Hepatocyte (in vitro differentiated cells): ENCODE measurements around the gene SLC17A7. TPM values are rescaled to one million over a fixed set of nuclear protein-coding genes. Genes with fewer than 3 reads are reported as not detected.

Experiments
- DNase-seq: peaks from one replicate; pipeline ENCODE4 v3.0.0-alpha.2; 2016; ENCODE audit warnings: low spot score
- H2AFZ ChIP-seq: fragments of 200-600 bp; sonication (generic); 2 replicates; pipeline ENCODE4 v1.6.0; 2016; ENCODE audit warnings: antibody characterized with exemption, mild to moderate bottlenecking
- H3K27ac ChIP-seq: fragments of 200-600 bp; sonication (generic); 2 replicates; pipeline ENCODE4 v1.5.1; 2016; ENCODE audit warnings: mild to moderate bottlenecking
- H3K27me3 ChIP-seq: fragments of 200-600 bp; sonication (generic); 2 replicates; pipeline ENCODE4 v1.6.1; 2016
- H3K36me3 ChIP-seq: fragments of 200-600 bp; sonication (generic); replicated peaks from 2 replicates; pipeline ENCODE4 v1.5.1; 2016; ENCODE audit warnings: low read depth; ENCODE audit not compliant: insufficient read depth
- H3K4me1 ChIP-seq: fragments of 200-600 bp; sonication (generic); 2 replicates; pipeline ENCODE4 v1.5.1; 2016; ENCODE audit warnings: mild to moderate bottlenecking, moderate library complexity; ENCODE audit not compliant: insufficient read depth
- H3K4me2 ChIP-seq: fragments of 200-600 bp; sonication (generic); 2 replicates; pipeline ENCODE4 v1.6.0; 2016
- H3K4me3 ChIP-seq: fragments of 200-600 bp; sonication (generic); 2 replicates; pipeline ENCODE4 v1.5.1; 2016; ENCODE audit warnings: mild to moderate bottlenecking
- H3K79me2 ChIP-seq: fragments of 200-600 bp; sonication (generic); 2 replicates; pipeline ENCODE4 v1.6.0; 2017; ENCODE audit warnings: mild to moderate bottlenecking
- H3K9me2 ChIP-seq: fragments of 200-600 bp; sonication (generic); replicated peaks from 2 replicates; pipeline ENCODE4 v1.6.0; 2017; ENCODE audit warnings: mild to moderate bottlenecking; ENCODE audit not compliant: insufficient read depth
- H3K9me3 ChIP-seq: fragments of 200-600 bp; sonication (generic); 2 replicates; pipeline ENCODE4 v1.5.1; 2016; ENCODE audit warnings: low read depth, mild to moderate bottlenecking
- H4K20me1 ChIP-seq: fragments of 200-600 bp; sonication (generic); 2 replicates; pipeline ENCODE4 v1.6.0; 2016; ENCODE audit warnings: mild to moderate bottlenecking; ENCODE audit not compliant: insufficient read depth, poor library complexity, severe bottlenecking
- EZH2 ChIP-seq: fragments of 200-600 bp; sonication (generic); IDR thresholded peaks from 2 replicates; pipeline ENCODE4 v1.6.1; 2016; ENCODE audit warnings: antibody characterized with exemption, mild to moderate bottlenecking, borderline replicate concordance
- EZH2phosphoT487 ChIP-seq: fragments of 200-600 bp; sonication (generic); IDR thresholded peaks from one replicate; pipeline ENCODE4 v1.6.1; 2018; ENCODE audit warnings: antibody characterized with exemption, mild to moderate bottlenecking, low read depth, moderate library complexity; ENCODE audit not compliant: unreplicated experiment, severe bottlenecking
- WGBS: methylation state at CpG from one replicate; pipeline ENCODE4 v1.1.6; 2016; ENCODE audit warnings: low lambda C conversion rate; ENCODE audit errors: missing lambda C conversion rate; 5-methylcytosine and 5-hydroxymethylcytosine counted together
- polyA plus RNA-seq: library from polyadenylated mRNA; unstranded; fragments of >200 nt; fragmentation: Nextera tagmentation; extraction: Ambion mirVana; gene quantifications from 2 replicates; pipeline ENCODE4 v1.2.1, GENCODE V29; 2016
- total RNA-seq: library from RNA; depleted of rRNA; stranded (reverse); fragments of >200 nt; gene quantifications from 2 replicates; pipeline ENCODE4 v1.2.3, GENCODE V29; 2014
- TF ChIP-seq, protein P1 (sequence below): fragments of 200-600 bp; sonication (generic); IDR thresholded peaks from 2 replicates; pipeline ENCODE4 v1.5.1; 2016; ENCODE audit warnings: antibody characterized with exemption, mild to moderate bottlenecking; ENCODE audit not compliant: poor library complexity

Gene SLC17A7
- total and polyA plus RNA-seq, 2 experiments from 2014 or later, result 0.13 to 0.51 TPM

GRCh38 chr19:49459388-49459787, 18.1 kb upstream of the SLC17A7 start:
- no peak overlapping the region for H3K4me2 ChIP-seq

DNA sequence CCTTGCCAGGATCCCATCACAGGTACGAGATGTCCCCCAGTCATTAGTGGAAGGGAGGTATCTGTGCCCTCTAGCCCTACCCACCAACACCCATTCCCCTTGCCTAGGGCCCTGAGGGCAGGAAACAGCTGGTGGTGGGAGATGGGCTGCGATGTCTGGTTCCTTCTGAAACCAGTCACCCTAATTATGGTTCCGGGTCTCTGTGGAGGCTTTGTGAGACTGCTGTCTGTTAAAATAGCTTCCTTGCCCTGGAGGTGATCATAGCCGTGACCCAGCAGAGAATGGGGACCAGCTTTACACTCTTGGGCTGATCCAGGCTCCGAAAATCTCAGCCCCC, 17.2 kb upstream of the SLC17A7 start:
- 88% methylated on average over 5 of the region's 5 CpGs for WGBS
- Histone ChIP-seq H3K9me3 (no peaks in the 10 kb centered on the region), H4K20me1 (no peaks in the 10 kb centered on the region), H3K79me2 (peaks cover 11% of the 10 kb centered on the region), H3K27ac (peak overlapping the region; percentile 37), H3K4me3 (no peak overlapping the region), H3K4me2 (no peak overlapping the region), H3K9me2 (no peaks in the 10 kb centered on the region), H3K4me1 (peaks cover 7% of the 10 kb centered on the region), H3K36me3 (peaks cover 2% of the 10 kb centered on the region), H3K27me3 (no peaks in the 10 kb centered on the region), H2AFZ (no peak overlapping the region)
- TF ChIP-seq EZH2phosphoT487 (no peak), EZH2 (no peak)
- TF ChIP-seq, protein P1, sequence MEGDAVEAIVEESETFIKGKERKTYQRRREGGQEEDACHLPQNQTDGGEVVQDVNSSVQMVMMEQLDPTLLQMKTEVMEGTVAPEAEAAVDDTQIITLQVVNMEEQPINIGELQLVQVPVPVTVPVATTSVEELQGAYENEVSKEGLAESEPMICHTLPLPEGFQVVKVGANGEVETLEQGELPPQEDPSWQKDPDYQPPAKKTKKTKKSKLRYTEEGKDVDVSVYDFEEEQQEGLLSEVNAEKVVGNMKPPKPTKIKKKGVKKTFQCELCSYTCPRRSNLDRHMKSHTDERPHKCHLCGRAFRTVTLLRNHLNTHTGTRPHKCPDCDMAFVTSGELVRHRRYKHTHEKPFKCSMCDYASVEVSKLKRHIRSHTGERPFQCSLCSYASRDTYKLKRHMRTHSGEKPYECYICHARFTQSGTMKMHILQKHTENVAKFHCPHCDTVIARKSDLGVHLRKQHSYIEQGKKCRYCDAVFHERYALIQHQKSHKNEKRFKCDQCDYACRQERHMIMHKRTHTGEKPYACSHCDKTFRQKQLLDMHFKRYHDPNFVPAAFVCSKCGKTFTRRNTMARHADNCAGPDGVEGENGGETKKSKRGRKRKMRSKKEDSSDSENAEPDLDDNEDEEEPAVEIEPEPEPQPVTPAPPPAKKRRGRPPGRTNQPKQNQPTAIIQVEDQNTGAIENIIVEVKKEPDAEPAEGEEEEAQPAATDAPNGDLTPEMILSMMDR, result no peak
- no peak for DNase-seq

More at GRCh38 chr19:49459388-49459787, 18.1 kb upstream of the SLC17A7 start:
- H3K4me3 ChIP-seq, result no peak overlapping the region
- H2AFZ ChIP-seq, result no peak overlapping the region
- no peaks in the 10 kb centered on the region for H3K27me3 ChIP-seq
- H3K79me2 ChIP-seq, result peaks cover 5% of the 10 kb centered on the region
- H3K9me2 ChIP-seq, result no peaks in the 10 kb centered on the region
- H3K36me3 ChIP-seq, result peaks cover 2% of the 10 kb centered on the region
- H3K4me1 ChIP-seq, result peaks cover 1% of the 10 kb centered on the region
- TF ChIP-seq EZH2phosphoT487, result no peak
- TF ChIP-seq, protein P1, result no peak
- TF ChIP-seq EZH2, result no peak
- DNase-seq, result no peak
- H4K20me1 ChIP-seq, result no peaks in the 10 kb centered on the region
- 90% methylated on average over 12 of the region's 12 CpGs for WGBS
- no peak overlapping the region for H3K27ac ChIP-seq
- H3K9me3 ChIP-seq, result no peaks in the 10 kb centered on the region

- TF ChIP-seq EZH2, result no peak
- H3K27ac ChIP-seq, result no peak overlapping the region
- H4K20me1 ChIP-seq, result no peaks in the 10 kb centered on the region
- no peak overlapping the region for H3K4me3 ChIP-seq
- peaks cover 2% of the 10 kb centered on the region for H3K36me3 ChIP-seq
- DNase-seq, result no peak
- H3K79me2 ChIP-seq, result peaks cover 11% of the 10 kb centered on the region
- H2AFZ ChIP-seq, result no peak overlapping the region
- no peaks in the 10 kb centered on the region for H3K9me2 ChIP-seq
- peaks cover 7% of the 10 kb centered on the region for H3K4me1 ChIP-seq
- no peaks in the 10 kb centered on the region for H3K27me3 ChIP-seq
- 95% methylated on average over 5 of the region's 5 CpGs for WGBS
- H3K4me2 ChIP-seq, result no peak overlapping the region
- H3K9me3 ChIP-seq, result no peaks in the 10 kb centered on the region
These were observed 15.0 kb upstream of the SLC17A7 start for GRCh38 chr19:49456326-49456725.

DNA sequence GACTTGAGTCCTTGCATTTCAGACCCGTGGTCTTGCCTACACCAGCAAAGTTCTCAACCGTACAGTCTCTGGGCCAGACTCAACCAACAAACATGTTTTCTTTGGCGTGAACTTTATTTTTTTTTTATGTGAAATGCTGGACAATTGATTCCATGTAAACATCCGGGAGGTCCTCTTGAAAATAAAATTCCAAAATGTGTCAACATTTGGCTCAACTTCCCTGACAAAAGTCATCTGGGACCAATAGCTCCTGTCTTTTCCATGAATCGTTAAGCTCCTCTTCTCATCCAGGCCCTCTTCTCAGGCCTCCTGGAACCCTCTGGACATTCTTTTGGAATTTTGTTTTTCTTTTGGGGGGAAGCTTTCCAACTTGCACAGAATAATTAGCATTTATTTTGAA, 14.4 kb upstream of the SLC17A7 start:
- peaks cover 7% of the 10 kb centered on the region for H3K4me1 ChIP-seq
- H3K27ac ChIP-seq, result no peak overlapping the region
- no peak overlapping the region for H3K4me3 ChIP-seq
- DNase-seq, result no peak
- H3K9me3 ChIP-seq, result no peaks in the 10 kb centered on the region
- 91% methylated on average over 5 of the region's 5 CpGs for WGBS
- H3K27me3 ChIP-seq, result no peaks in the 10 kb centered on the region
- H4K20me1 ChIP-seq, result no peaks in the 10 kb centered on the region
- H3K4me2 ChIP-seq, result no peak overlapping the region
- H3K9me2 ChIP-seq, result no peaks in the 10 kb centered on the region
- TF ChIP-seq EZH2, result no peak
- no peak for TF ChIP-seq EZH2phosphoT487
- TF ChIP-seq, protein P1, result no peak
- peaks cover 2% of the 10 kb centered on the region for H3K36me3 ChIP-seq
- no peak overlapping the region for H2AFZ ChIP-seq
- peaks cover 16% of the 10 kb centered on the region for H3K79me2 ChIP-seq
